Endothelial cell of umbilical vein (primary cell): ENCODE results near the gene FAM83C. TPM values are rescaled to one million over a fixed set of nuclear protein-coding genes. Genes with fewer than 3 reads are reported as not detected.

Source experiments
- BruUV-seq: library from RNA; stranded (reverse); fragments of 400-500 nt; replicated peaks from 2 replicates; lab custom pipeline; 2021; lab: Mats Ljungman, UMichigan
- CTCF ChIA-PET: fragments of 300-600, 350-600 bp; sonication (Branson Sonifier 250); formaldehyde crosslinking; loops from one replicate; lab custom pipeline; 2021; ENCODE audit warnings: antibody characterized with exemption, inconsistent platforms; lab: Charles Lee
- POLR2A ChIA-PET: fragments of 300-600, 350-600 bp; sonication (Branson Sonifier 250); formaldehyde crosslinking; loops from one replicate; lab custom pipeline; 2021; ENCODE audit warnings: antibody characterized with exemption, inconsistent platforms; lab: Charles Lee
- DNase-seq: peaks from one replicate; pipeline ENCODE4 v3.0.0-alpha.2; 2011; ENCODE audit warnings: low read depth, low spot score
- FAIRE-seq: peaks from 2 replicates; lab custom pipeline; 2011; peaks lifted over from hg19 to GRCh38; lab: Jason Lieb, UNC
- H2AFZ ChIP-seq: 2 replicates; pipeline ENCODE4 v1.6.0; 2012; ENCODE audit warnings: low read depth, low read length, control low read depth, inconsistent platforms
- H3K27ac ChIP-seq: 2 replicates; pipeline ENCODE4 v1.5.1; 2011; ENCODE audit warnings: low read depth, mild to moderate bottlenecking, control low read depth, low read length, moderate library complexity; ENCODE audit not compliant: insufficient read depth
- H3K27me3 ChIP-seq, 2 experiments: 2 replicates each; pipeline versions ENCODE4 v1.6.0 to v1.6.1; 2011; ENCODE audit warnings: low read length in 2 of 2, mixed read lengths in 1 of 2; ENCODE audit not compliant: control insufficient read depth in 2 of 2, insufficient read depth in 2 of 2
- H3K36me3 ChIP-seq, 2 experiments: 2 replicates in 1 of 2; 3 replicates in 1 of 2; pipeline ENCODE4 v1.5.1; 2011; ENCODE audit warnings: low read length in 2 of 2, mild to moderate bottlenecking in 1 of 2, moderate library complexity in 1 of 2; ENCODE audit not compliant: control insufficient read depth in 2 of 2, insufficient read depth in 2 of 2; ENCODE audit errors: extremely low read depth in 1 of 2
- H3K4me1 ChIP-seq: 3 replicates; pipeline ENCODE4 v1.5.1; 2011; ENCODE audit warnings: mild to moderate bottlenecking, low read length; ENCODE audit not compliant: control insufficient read depth, insufficient read depth; ENCODE audit errors: extremely low read depth
- H3K4me2 ChIP-seq: 2 replicates; pipeline ENCODE4 v1.6.1; 2011; ENCODE audit warnings: low read length, control low read depth, mixed read lengths; ENCODE audit not compliant: insufficient read depth
- H3K4me3 ChIP-seq, 3 experiments: fragments of 200-600 bp in 1 of 3; sonication (generic), shearing (Covaris generic) in 1 of 3; replicated peaks in 1 of 3; 2 replicates each; pipeline ENCODE4 v1.5.1; 2011 to 2016; ENCODE audit warnings: control low read depth in 3 of 3, low read length in 3 of 3, mild to moderate bottlenecking in 2 of 3, inconsistent platforms in 1 of 3, low read depth in 1 of 3, moderate library complexity in 1 of 3; ENCODE audit not compliant: insufficient read depth in 1 of 3
- H3K79me2 ChIP-seq: 2 replicates; pipeline ENCODE4 v1.6.0; 2012; ENCODE audit warnings: low read length, inconsistent platforms; ENCODE audit not compliant: control insufficient read depth, insufficient read depth
- H3K9ac ChIP-seq: replicated peaks from 2 replicates; pipeline ENCODE3; 2011; ENCODE audit warnings: low read length, control low read depth; ENCODE audit not compliant: insufficient read depth; ENCODE audit errors: extremely low read depth
- H3K9me1 ChIP-seq: replicated peaks from 3 replicates; pipeline ENCODE4 v1.6.0; 2011; ENCODE audit warnings: mild to moderate bottlenecking, low read length; ENCODE audit not compliant: control insufficient read depth, insufficient read depth; ENCODE audit errors: extremely low read depth
- H3K9me3 ChIP-seq: replicated peaks from 2 replicates; pipeline ENCODE4 v1.5.1; 2012; ENCODE audit warnings: low read length, inconsistent platforms; ENCODE audit not compliant: control insufficient read depth, insufficient read depth
- H4K20me1 ChIP-seq: replicated peaks from 2 replicates; pipeline ENCODE3; 2011; ENCODE audit warnings: mild to moderate bottlenecking, low read length; ENCODE audit not compliant: control insufficient read depth, insufficient read depth; ENCODE audit errors: extremely low read depth
- CTCF ChIP-seq, 2 donors: IDR thresholded peaks; 1 replicate in 1 of 2; 2 replicates in 1 of 2; pipeline ENCODE4 v1.5.1; 2011; ENCODE audit warnings: low read length in 2 of 2, mild to moderate bottlenecking in 2 of 2, moderate library complexity in 2 of 2, control low read depth in 1 of 2, inconsistent platforms in 1 of 2, low read depth in 1 of 2; ENCODE audit not compliant: insufficient read depth in 1 of 2; ENCODE audit errors: extremely low read depth in 1 of 2
- EZH2 ChIP-seq: IDR thresholded peaks from 2 replicates; pipeline ENCODE4 v1.6.1; 2012; ENCODE audit warnings: borderline replicate concordance, low read depth, mild to moderate bottlenecking, moderate library complexity, low read length, inconsistent platforms; ENCODE audit not compliant: severe bottlenecking
- FOS ChIP-seq: IDR thresholded peaks from 2 replicates; pipeline ENCODE4 v1.6.1; 2011; ENCODE audit warnings: mild to moderate bottlenecking, low read length, moderate library complexity, borderline replicate concordance; ENCODE audit not compliant: insufficient read depth
- GATA2 ChIP-seq: IDR thresholded peaks from 2 replicates; pipeline ENCODE4 v1.7.0; 2011; ENCODE audit warnings: low read depth, mild to moderate bottlenecking, moderate library complexity, mixed read lengths, low read length; ENCODE audit not compliant: insufficient read length, insufficient read depth
- JUN ChIP-seq: IDR thresholded peaks from 2 replicates; pipeline ENCODE4 v1.6.1; 2011; ENCODE audit warnings: borderline replicate concordance, low read depth; ENCODE audit not compliant: insufficient read length, insufficient read depth
- MAX ChIP-seq: IDR thresholded peaks from 2 replicates; pipeline ENCODE4 v1.6.1; 2011; ENCODE audit not compliant: insufficient read depth, insufficient read length
- MYC ChIP-seq: IDR thresholded peaks from one replicate; pipeline ENCODE4 v1.6.1; 2011; ENCODE audit warnings: mild to moderate bottlenecking, low read depth, low read length
- POLR2A ChIP-seq: IDR thresholded peaks from 2 replicates; pipeline ENCODE4 v1.6.1; 2012; ENCODE audit warnings: low read depth, mild to moderate bottlenecking, control low read depth, low read length
- POLR2AphosphoS5 ChIP-seq: IDR thresholded peaks from 2 replicates; pipeline ENCODE4 v1.6.1; 2012; ENCODE audit warnings: low read depth, mild to moderate bottlenecking, control low read depth, low read length, moderate library complexity; ENCODE audit not compliant: insufficient read depth
- dilution Hi-C: fragments of 300-500 bp; cut with MboI; formaldehyde crosslinking; loops from one replicate; pipeline ENCODE4 v1.15.0; 2019; ENCODE audit warnings: low sequenced_read_pairs; ENCODE audit not compliant: extremely low pct_ligation_motif_present
- intact Hi-C: fragments of 100-400 bp; cut with micrococcal nuclease; formaldehyde crosslinking; loops from one replicate; pipeline ENCODE4 v1.10.0; 2022
- polyA plus RNA-seq, 4 experiments: library from polyadenylated mRNA; depleted of rRNA in 3 of 4; stranded (reverse) in 3 of 4; unstranded in 1 of 4; fragments of >200 nt; gene quantifications; 2 replicates each; pipeline versions ENCODE4 v1.2.1 to v1.2.3, GENCODE V29; 2011 to 2012; ENCODE audit warnings: missing spikeins in 1 of 4
- total RNA-seq: library from RNA; stranded (reverse); gene quantifications from 2 replicates; pipeline ENCODE4 v1.2.3, GENCODE V29; 2021

FAM83C gene
- total and polyA plus RNA-seq, 2 donors (not counting 3 experiments of a cell fraction or from before 2014, with no cell fraction given) = not detected

- dilution Hi-C loops (no loop called here), intact Hi-C loops (no loop called here)
- TF ChIP-seq GATA2 (no peak), POLR2A (no peak), CTCF (IDR thresholded peaks at IDR 0.05; ENCODE audit: extremely low read depth in 1 of 2, insufficient read depth in 1 of 2, low read depth in 1 of 2, low read length in 2 of 2) (no peak), POLR2AphosphoS5 (no peak), EZH2 (no peak), MYC (no peak), MAX (no peak), FOS (no peak), JUN (no peak)
Observed at GRCh38 chr20:35299780-35300179, 7.6 kb upstream of the FAM83C start.

More at GRCh38 chr20:35299780-35300179, 7.6 kb upstream of the FAM83C start:
- H3K9me1 ChIP-seq = no peaks in the 10 kb centered on the region
- no peak overlapping the region for H3K27ac ChIP-seq
- H3K9me3 ChIP-seq = no peaks in the 10 kb centered on the region
- no peaks in the 10 kb centered on the region for H3K36me3 ChIP-seq
- no peak for FAIRE-seq
- H3K4me1 ChIP-seq = peaks cover 33% of the 10 kb centered on the region
- no peak overlapping the region for H2AFZ ChIP-seq
- H3K4me2 ChIP-seq = no peak overlapping the region
- no peak overlapping the region for H3K4me3 ChIP-seq
- H4K20me1 ChIP-seq = no peaks in the 10 kb centered on the region
- no peak for DNase-seq
- ChIA-PET CTCF (interaction anchor here (1.0 to 2.1 kb wide), 5 partner anchors 10 to 155 kb away, joined by 3 to 5 read pairs (median 4); partner anchors contain the start of gene GDF5), POLR2A (no interaction called here)
- H3K27me3 ChIP-seq = no peaks in the 10 kb centered on the region
- no TSS peak for BruUV-seq
- H3K79me2 ChIP-seq = no peaks in the 10 kb centered on the region
- no peak overlapping the region for H3K9ac ChIP-seq
